HEK293 (cell line): ENCODE measurements around the gene PHF5A.
A peak's percentile ranks its signal among the peaks of the same experiment; 100 is the strongest.

ENCODE experiments used
- CTCF ChIA-PET: fragments of 350-600 bp; formaldehyde crosslinking; extraction: SDS; loops from one replicate; lab custom pipeline; 2021; ENCODE audit warnings: antibody characterized with exemption; lab: Yijun Ruan, JAX
- POLR2A ChIA-PET: fragments of 300-600 bp; formaldehyde crosslinking; extraction: SDS; loops from one replicate; lab custom pipeline; 2020; ENCODE audit warnings: antibody characterized with exemption, inconsistent platforms; lab: Yijun Ruan, JAX
- H3K27ac ChIP-seq: fragments of 200-500 bp; sonication (Bioruptor generic); 2 replicates; pipeline ENCODE4 v1.5.1; 2014; ENCODE audit warnings: low read depth, low read length, control low read depth, inconsistent platforms; ENCODE audit errors: extremely low read depth
- H3K36me3 ChIP-seq, 2 experiments: fragments of 200-500 bp in 1 of 2; sonication (Bioruptor generic) in 1 of 2; 1 replicate in 1 of 2; 2 replicates in 1 of 2; pipeline ENCODE4 v1.5.1; 2014 to 2017; ENCODE audit warnings: inconsistent platforms in 2 of 2, low read length in 2 of 2; ENCODE audit not compliant: control insufficient read depth in 2 of 2, insufficient read depth in 1 of 2
- H3K4me1 ChIP-seq: fragments of 200-500 bp; sonication (Bioruptor generic); 2 replicates; pipeline ENCODE4 v1.5.1; 2014; ENCODE audit warnings: mild to moderate bottlenecking, low read length, inconsistent platforms; ENCODE audit not compliant: control insufficient read depth, insufficient read depth
- H3K4me3 ChIP-seq: 2 replicates; pipeline ENCODE4 v1.5.1; 2011; ENCODE audit warnings: low read depth, mild to moderate bottlenecking, control low read depth, low read length, moderate library complexity
- H3K9me3 ChIP-seq: fragments of 200-500 bp; sonication (Bioruptor generic); 2 replicates; pipeline ENCODE4 v1.5.1; 2014; ENCODE audit warnings: low read depth, low read length, inconsistent platforms; ENCODE audit not compliant: control insufficient read depth, insufficient read depth
- BCL11A ChIP-seq: fragments of 450-650 bp; formaldehyde crosslinking; IDR thresholded peaks from 2 replicates; pipeline ENCODE4 v1.5.1; 2016; ENCODE audit warnings: low read depth, missing biosample characterization, missing genetic modification characterization
- GLIS2 ChIP-seq: fragments of 450-650 bp; formaldehyde crosslinking; IDR thresholded peaks from 2 replicates; pipeline ENCODE4 v1.5.1; 2016; ENCODE audit warnings: missing biosample characterization, missing genetic modification characterization
- KLF1 ChIP-seq: fragments of 450-650 bp; formaldehyde crosslinking; IDR thresholded peaks from 2 replicates; pipeline ENCODE4 v1.5.1; 2016; ENCODE audit warnings: missing biosample characterization, missing genetic modification characterization
- OVOL3 ChIP-seq: fragments of 450-650 bp; formaldehyde crosslinking; IDR thresholded peaks from 2 replicates; pipeline ENCODE4 v1.5.1; 2016; ENCODE audit warnings: missing biosample characterization, missing genetic modification characterization
- PRDM2 ChIP-seq: fragments of 450-650 bp; formaldehyde crosslinking; IDR thresholded peaks from 2 replicates; pipeline ENCODE4 v1.5.1; 2016; ENCODE audit warnings: missing biosample characterization, missing genetic modification characterization, borderline replicate concordance
- REST ChIP-seq: fragments of 450-650 bp; formaldehyde crosslinking; IDR thresholded peaks from 2 replicates; pipeline ENCODE4 v1.5.1; 2016; ENCODE audit warnings: missing biosample characterization, missing genetic modification characterization
- ZBTB44 ChIP-seq: fragments of 450-650 bp; IDR thresholded peaks from 2 replicates; pipeline ENCODE4 v1.5.1; 2018; ENCODE audit warnings: missing biosample characterization, mild to moderate bottlenecking, missing genetic modification characterization
- ZNF114 ChIP-seq: fragments of 450-650 bp; formaldehyde crosslinking; IDR thresholded peaks from 2 replicates; pipeline ENCODE4 v1.5.0; 2017; ENCODE audit warnings: missing biosample characterization, missing genetic modification characterization
- ZNF140 ChIP-seq: fragments of 450-650 bp; formaldehyde crosslinking; IDR thresholded peaks from 2 replicates; pipeline ENCODE4 v1.5.1; 2016; ENCODE audit warnings: missing biosample characterization, missing genetic modification characterization
- ZNF155 ChIP-seq: fragments of 450-650 bp; formaldehyde crosslinking; IDR thresholded peaks from 2 replicates; pipeline ENCODE4 v1.5.1; 2016; ENCODE audit warnings: missing biosample characterization, missing genetic modification characterization
- ZNF174 ChIP-seq: fragments of 450-650 bp; formaldehyde crosslinking; IDR thresholded peaks from 2 replicates; pipeline ENCODE4 v1.5.0; 2017; ENCODE audit warnings: missing biosample characterization, mild to moderate bottlenecking, missing genetic modification characterization
- ZNF214 ChIP-seq: fragments of 450-650 bp; formaldehyde crosslinking; IDR thresholded peaks from 2 replicates; pipeline ENCODE4 v1.5.1; 2017; ENCODE audit warnings: missing biosample characterization, mild to moderate bottlenecking, missing genetic modification characterization, borderline replicate concordance
- ZNF514 ChIP-seq: fragments of 450-650 bp; formaldehyde crosslinking; IDR thresholded peaks from 2 replicates; pipeline ENCODE4 v1.5.1; 2016; ENCODE audit warnings: missing biosample characterization, missing genetic modification characterization
- ZNF600 ChIP-seq: fragments of 450-650 bp; formaldehyde crosslinking; IDR thresholded peaks from 2 replicates; pipeline ENCODE4 v1.5.1; 2016; ENCODE audit warnings: missing biosample characterization, missing genetic modification characterization
- ZSCAN30 ChIP-seq: fragments of 450-650 bp; IDR thresholded peaks from 2 replicates; pipeline ENCODE4 v1.5.1; 2018; ENCODE audit warnings: missing biosample characterization, mild to moderate bottlenecking, missing genetic modification characterization, moderate library complexity
- TF ChIP-seq, protein P1 (sequence below): fragments of 450-650 bp; formaldehyde crosslinking; IDR thresholded peaks from 2 replicates; pipeline ENCODE4 v1.5.1; 2016; ENCODE audit warnings: missing biosample characterization, missing genetic modification characterization

The PHF5A gene

GRCh38 chr22:41459431-41459830 lies 9.1 kb downstream of the PHF5A start:
- ChIA-PET POLR2A (interaction anchor here (0.8 to 7.0 kb wide), 5 partner anchors 9 to 110 kb away, joined by 3 to 38 read pairs (median 11); partner anchors contain the start of genes ACO2, PHF5A and TOB2), CTCF (no interaction called here)
- no peak overlapping the region for H3K27ac ChIP-seq
- H3K9me3 ChIP-seq, result no peaks in the 10 kb centered on the region
- H3K36me3 ChIP-seq, result peaks cover 72 to 74% of the 10 kb centered on the region in 2 experiments
- TF ChIP-seq OVOL3 (tag by site-specific recombination) (no peak), KLF1 (tag by site-specific recombination) (no peak), ZNF214 (tag by site-specific recombination) (no peak), GLIS2 (tag by site-specific recombination) (no peak), ZNF155 (tag by site-specific recombination) (no peak), ZNF114 (tag by site-specific recombination) (no peak), REST (tag by site-specific recombination) (no peak)
- H3K4me3 ChIP-seq, result no peak overlapping the region
- no peaks in the 10 kb centered on the region for H3K4me1 ChIP-seq

DNA sequence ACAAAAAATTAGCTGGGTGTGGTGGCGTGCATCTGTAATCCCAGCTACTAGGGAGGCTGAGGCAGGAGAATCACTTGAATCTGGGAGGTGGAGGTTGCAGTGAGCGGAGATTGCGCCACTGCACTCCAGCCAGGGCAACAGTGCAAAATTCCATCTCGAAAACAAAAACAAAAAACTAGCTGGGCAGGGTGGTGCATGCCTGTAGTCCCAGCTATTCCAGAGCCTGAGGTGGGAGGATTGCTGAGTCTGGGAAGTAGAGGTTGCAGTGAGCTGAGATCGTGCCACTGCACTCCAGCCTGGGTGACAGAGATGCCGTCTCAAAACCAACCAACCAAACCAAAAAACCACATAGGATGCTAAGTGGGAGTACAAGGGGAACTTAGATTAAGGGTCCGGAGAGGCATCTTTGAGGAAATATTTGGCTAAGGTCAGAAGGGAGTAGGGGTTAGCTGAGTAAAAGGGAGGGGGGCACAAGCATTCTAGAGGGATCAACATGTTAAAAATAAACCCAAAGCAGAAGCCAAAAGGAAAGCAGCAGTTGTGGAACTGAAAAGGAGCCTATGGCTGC lies 10.2 kb downstream of the PHF5A start:
- H3K36me3 ChIP-seq, result peaks cover 60 to 63% of the 10 kb centered on the region in 2 experiments
- 0 out of 2 replicates have a peak, but pooled peaks have one; percentile 25 for TF ChIP-seq ZNF600 (tag by site-specific recombination)
- no peak for TF ChIP-seq ZBTB44 (tag by site-specific recombination)
- no peak overlapping the region for H3K27ac ChIP-seq
- H3K4me1 ChIP-seq, result no peaks in the 10 kb centered on the region
- no peaks in the 10 kb centered on the region for H3K9me3 ChIP-seq
- ChIA-PET CTCF (interaction anchor here (1.2 kb wide), 1 partner anchor 59 kb away, joined by 4 read pairs; no protein-coding TSS in a partner anchor), POLR2A (interaction anchor here (1.7 to 7.0 kb wide), 2 partner anchors 9 to 10 kb away, joined by 14 to 38 read pairs; partner anchors contain the start of genes ACO2 and PHF5A)
- no peak overlapping the region for H3K4me3 ChIP-seq

DNA sequence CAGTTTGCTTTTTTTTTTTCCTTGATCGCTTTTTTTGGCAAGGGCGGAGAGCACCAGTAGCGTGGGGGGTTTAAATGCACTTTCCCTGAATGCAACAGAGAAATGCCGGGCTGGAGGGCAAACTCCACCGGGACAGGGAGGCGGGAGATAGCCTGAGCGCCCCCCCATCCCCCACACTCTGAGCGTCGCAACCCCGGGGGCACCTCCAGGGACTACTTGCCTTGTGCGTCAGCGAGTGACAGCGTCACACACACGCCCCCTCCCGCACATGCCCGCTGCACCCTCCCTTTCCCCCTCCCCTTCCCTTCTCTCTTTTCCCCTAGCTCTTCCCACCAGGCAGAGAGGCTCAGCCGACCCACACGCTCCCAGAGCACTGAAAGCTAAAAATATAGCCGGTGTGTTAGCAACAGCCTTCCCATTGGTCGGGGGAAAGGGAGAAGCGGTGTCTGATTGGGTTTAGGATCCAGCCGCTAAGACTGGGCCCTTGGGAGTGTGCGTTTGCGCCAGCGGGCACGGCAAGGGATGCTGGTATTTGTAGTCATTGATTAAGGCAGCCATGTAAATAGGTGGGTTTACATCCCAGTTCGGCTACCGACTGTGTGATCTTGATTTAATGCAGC lies 20.2 kb downstream of the PHF5A start:
- POLR2A ChIA-PET, result interaction anchor here (0.6 to 8.3 kb wide), 35 partner anchors 9 to 1167 kb away, joined by 3 to 214 read pairs (median 5); partner anchors contain the start of genes ACO2, CENPM, PHF5A and PMM1
- peak overlapping the region; percentile 90 for H3K4me3 ChIP-seq
- H3K4me1 ChIP-seq, result no peaks in the 10 kb centered on the region
- H3K27ac ChIP-seq, result peak overlapping the region; percentile 100
- peaks cover 4 to 19% of the 10 kb centered on the region in 2 experiments; a peak in 2 of 3 replicates for H3K36me3 ChIP-seq
- H3K9me3 ChIP-seq, result no peaks in the 10 kb centered on the region
- CTCF ChIA-PET, result interaction anchor here (0.5 to 1.5 kb wide), 7 partner anchors 18 to 166 kb away, joined by 3 to 9 read pairs (median 4); no protein-coding TSS in a partner anchor
- TF ChIP-seq ZSCAN30 (tag by site-specific recombination) (peak; percentile 65), BCL11A (tag by site-specific recombination) (peak; percentile 93), PRDM2 (tag by site-specific recombination) (no peak), ZNF140 (no peak), ZNF174 (tag by site-specific recombination) (no peak), ZNF514 (no peak), OVOL3 (tag by site-specific recombination) (0 out of 2 replicates have a peak, but pooled peaks have one; percentile 72)
- TF ChIP-seq, protein P1, sequence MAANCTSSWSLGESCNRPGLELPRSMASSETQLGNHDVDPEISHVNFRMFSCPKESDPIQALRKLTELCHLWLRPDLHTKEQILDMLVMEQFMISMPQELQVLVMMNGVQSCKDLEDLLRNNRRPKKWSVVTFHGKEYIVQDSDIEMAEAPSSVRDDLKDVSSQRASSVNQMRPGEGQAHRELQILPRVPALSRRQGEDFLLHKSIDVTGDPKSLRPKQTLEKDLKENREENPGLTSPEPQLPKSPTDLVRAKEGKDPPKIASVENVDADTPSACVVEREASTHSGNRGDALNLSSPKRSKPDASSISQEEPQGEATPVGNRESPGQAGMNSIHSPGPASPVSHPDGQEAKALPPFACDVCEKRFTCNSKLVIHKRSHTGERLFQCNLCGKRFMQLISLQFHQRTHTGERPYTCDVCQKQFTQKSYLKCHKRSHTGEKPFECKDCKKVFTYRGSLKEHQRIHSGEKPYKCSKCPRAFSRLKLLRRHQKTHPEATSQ, result peak; percentile 62; the same call in 1 of the 2 replicates
